ENCODE data around the gene CCNH.
A peak's percentile ranks its signal among the peaks of the same experiment; 100 is the strongest.

Gene CCNH

GRCh38 chr5:87412630-87413342 lies at the start of gene CCNH:
Gene CCNH (minus strand): TSS chr5:87412930. CDS start chr5:87412794, 136 bp downstream.
- peak; percentile 96 for DNase-seq

GRCh38 chr5:87457706-87458105 lies 45.0 kb upstream of the CCNH start:
- no peak for DNase-seq

- DNase-seq = no peak
Measured at GRCh38 chr5:87453801-87454200, 41.1 kb upstream of the CCNH start.

GRCh38 chr5:87452837-87453236 lies 40.1 kb upstream of the CCNH start:
- DNase-seq = no peak

- no peak for DNase-seq
Measured at GRCh38 chr5:87442419-87442818, 29.7 kb upstream of the CCNH start.

GRCh38 chr5:87438231-87438630 lies 25.5 kb upstream of the CCNH start:
- no peak for DNase-seq

GRCh38 chr5:87437724-87438123 lies 25.0 kb upstream of the CCNH start:
- DNase-seq = no peak

- DNase-seq = no peak
Measured at GRCh38 chr5:87435144-87435694, 22.5 kb upstream of the CCNH start.

GRCh38 chr5:87434461-87434860 lies 21.7 kb upstream of the CCNH start:
- DNase-seq = no peak

- no peak for DNase-seq
Measured at GRCh38 chr5:87433945-87434344, 21.2 kb upstream of the CCNH start.

GRCh38 chr5:87432460-87432859 lies 19.7 kb upstream of the CCNH start:
- DNase-seq = no peak

GRCh38 chr5:87430863-87431457 lies 18.2 kb upstream of the CCNH start:
- no peak for DNase-seq

GRCh38 chr5:87423755-87424154 lies 11.0 kb upstream of the CCNH start:
- DNase-seq = no peak

- DNase-seq = no peak
Measured at GRCh38 chr5:87421307-87421706, 8.6 kb upstream of the CCNH start.

GRCh38 chr5:87418506-87418905 lies 5.8 kb upstream of the CCNH start:
- DNase-seq = no peak

GRCh38 chr5:87413343-87413645 lies 564 bp upstream of the CCNH start:
- DNase-seq = peak; percentile 51 to 60

GRCh38 chr5:87411973-87412629 lies 629 bp downstream of the CCNH start:
- DNase-seq = peak; percentile 34 to 38

- no peak for DNase-seq
Measured at GRCh38 chr5:87411586-87411972, 1.2 kb downstream of the CCNH start.

GRCh38 chr5:87410931-87411330 lies 1.8 kb downstream of the CCNH start:
- no peak for DNase-seq

GRCh38 chr5:87408204-87408603 lies 4.5 kb downstream of the CCNH start:
- DNase-seq = no peak

GRCh38 chr5:87405472-87406155 lies 7.1 kb downstream of the CCNH start:
- DNase-seq = no peak

GRCh38 chr5:87404359-87404758 lies 8.4 kb downstream of the CCNH start:
- no peak for DNase-seq

GRCh38 chr5:87403899-87404298 lies 8.8 kb downstream of the CCNH start:
- DNase-seq = no peak

- no peak for DNase-seq
Measured at GRCh38 chr5:87403409-87403808, 9.3 kb downstream of the CCNH start.
